GM18508 (cell line): ENCODE data around the gene CAVIN2.

Experiments used
- ATAC-seq: cut with Tn5 transposase; IDR thresholded peaks from one replicate; pipeline ENCODE4 v1.9.1; 2021; ENCODE audit warnings: moderate number of reproducible peaks; ENCODE audit not compliant: insufficient read depth, unreplicated experiment

The CAVIN2 gene

DNA sequence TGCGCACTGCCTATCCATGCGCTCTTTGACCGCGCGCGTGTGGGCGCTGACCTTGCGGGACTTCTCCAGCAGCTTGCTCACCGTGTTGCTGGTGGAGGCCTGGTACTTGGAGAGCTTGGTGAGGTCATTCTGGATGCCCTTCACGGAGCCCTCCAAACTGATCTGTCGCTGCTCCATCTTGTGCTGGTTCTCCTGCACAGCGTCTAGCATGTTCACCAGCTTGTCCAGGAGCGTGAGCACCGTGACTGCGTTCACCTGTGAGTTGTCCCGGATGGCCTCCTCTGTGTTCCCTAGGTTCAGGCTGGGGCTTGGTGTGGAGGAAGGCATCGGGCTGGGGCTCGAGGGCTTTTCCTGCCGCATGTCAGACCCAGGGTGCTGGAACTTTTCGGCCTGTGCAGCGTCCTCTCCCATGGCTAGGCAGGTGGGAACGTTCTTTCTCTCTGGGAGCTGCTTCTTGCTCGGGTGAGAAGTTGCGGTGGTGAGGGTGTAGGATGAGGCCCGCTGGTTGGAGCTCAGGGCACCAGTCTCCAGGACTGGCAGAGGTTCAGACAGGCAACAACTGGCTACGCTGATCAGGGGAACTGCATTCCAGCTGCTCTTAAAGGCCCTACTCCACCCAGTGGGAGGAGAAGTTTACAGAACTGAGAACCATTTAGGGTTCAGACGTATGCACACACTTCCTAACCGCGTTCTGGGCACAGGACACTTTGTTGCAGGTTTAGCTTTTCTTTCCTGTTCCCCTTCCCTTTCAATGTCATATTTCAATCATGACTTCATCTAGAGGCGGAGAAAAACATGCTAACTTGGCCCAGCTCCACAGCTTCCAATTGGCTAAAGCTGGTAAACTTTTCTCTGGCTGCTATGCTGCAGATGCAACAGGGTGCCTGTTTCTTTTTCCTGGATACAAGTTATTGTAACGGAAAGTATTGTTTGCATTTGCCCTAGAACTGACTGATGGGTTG is at the start of gene CAVIN2:
Gene CAVIN2, minus strand, starts transcription at position 574 of the 962 bp plus-strand sequence. Its CDS starts 163 bp downstream, at position 411.
- ATAC-seq, result no peak

GRCh38 chr2:191895743-191896142 is 48.9 kb upstream of the CAVIN2 start:
- ATAC-seq, result no peak

DNA sequence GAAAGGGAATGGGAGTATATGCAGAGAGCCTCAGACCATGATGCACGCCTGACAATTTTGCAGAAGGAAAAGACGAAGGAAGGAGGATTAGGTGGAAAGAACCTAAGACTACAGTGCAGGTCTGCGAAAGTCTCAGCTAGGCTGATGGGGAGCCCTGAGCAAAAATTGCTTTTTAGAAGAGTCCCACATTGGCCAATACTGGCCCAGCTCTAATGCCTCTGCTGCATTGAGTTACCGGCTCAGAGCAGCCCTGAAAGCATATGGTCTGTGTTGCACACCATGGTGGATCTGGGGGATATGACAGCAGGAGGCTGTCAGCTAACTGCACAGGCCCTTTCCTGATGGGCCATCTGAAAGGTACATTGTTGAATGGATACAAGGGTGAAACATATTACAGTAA is 48.3 kb upstream of the CAVIN2 start:
- ATAC-seq, result no peak

GRCh38 chr2:191894681-191895147 is 47.8 kb upstream of the CAVIN2 start:
- ATAC-seq, result peak; percentile 64

- ATAC-seq, result no peak
Observed at GRCh38 chr2:191892391-191892790, 45.5 kb upstream of the CAVIN2 start.

GRCh38 chr2:191891656-191892055 is 44.8 kb upstream of the CAVIN2 start:
- no peak for ATAC-seq

DNA sequence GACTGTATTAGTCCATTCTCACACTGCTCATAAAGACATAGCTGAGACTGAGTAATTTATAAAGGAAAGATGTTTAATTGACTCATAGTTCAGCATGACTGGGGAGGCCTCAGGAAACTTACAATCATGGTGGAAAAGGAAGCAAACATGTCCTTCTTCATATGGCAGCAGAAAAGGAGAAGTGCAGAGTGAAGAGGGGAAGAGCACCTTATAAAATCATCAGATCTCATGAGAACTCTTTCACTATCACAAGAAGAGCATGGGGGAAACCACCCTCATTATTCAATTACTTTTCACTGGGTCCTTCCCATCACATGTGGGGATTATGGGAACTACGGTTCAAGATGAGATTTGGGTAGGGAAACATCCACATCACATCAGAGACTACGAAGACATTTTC is 43.0 kb upstream of the CAVIN2 start:
- ATAC-seq, result no peak

DNA sequence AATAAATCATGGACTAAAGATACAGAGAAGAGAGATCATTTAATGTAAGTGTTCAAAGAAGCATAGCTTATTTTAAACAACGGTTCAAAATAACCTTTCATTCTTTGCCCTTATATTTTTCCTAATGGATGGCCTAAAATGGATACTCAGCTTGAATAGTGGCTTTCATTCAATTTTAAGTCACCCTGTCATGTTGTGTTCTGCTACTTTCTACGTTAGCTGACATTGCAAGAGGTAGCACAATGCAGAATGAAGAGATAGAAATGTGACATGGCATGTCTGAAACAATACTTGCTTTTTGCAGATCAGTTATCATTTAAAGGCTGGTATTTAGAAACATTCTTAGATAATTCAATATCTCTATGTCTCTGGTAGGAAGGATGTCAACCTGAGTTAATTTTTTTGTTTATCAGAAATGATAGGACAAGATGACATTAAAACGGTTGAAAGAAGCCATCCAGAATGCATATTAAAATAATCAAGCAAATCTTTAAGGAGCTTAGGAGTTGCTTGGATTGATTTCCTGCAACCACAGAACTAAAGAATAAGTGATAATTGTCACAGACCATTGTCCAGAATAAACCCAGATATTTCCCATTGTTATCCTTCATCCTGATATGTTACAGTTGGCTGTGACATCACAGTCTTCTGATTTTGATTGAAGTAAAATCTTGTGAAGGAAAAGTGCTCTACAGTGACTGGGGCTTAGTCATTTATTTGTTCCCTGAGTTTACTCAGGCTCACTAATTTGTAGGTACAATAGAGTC is 41.7 kb upstream of the CAVIN2 start:
- no peak for ATAC-seq

DNA sequence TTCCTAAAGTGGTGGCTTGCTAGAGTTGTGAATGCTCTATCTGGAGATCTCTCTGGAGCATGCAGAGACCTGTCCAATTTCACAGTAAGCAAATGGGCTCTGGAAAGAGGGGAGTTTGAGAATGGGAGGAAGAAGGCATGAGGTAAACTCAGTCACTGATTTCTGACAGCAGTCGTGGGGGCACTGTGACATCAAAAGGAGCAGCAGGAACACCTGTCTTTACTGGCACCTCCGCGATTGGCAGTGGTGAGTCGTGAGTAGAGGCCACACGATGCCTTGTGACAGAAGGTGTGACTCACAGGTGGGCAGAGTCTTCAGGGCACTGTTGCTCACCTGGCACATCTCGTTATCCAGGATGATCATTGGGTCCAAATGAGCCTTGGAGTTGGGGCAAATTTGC is 38.8 kb upstream of the CAVIN2 start:
- no peak for ATAC-seq

- no peak for ATAC-seq
Observed at GRCh38 chr2:191885098-191885497, 38.2 kb upstream of the CAVIN2 start.

DNA sequence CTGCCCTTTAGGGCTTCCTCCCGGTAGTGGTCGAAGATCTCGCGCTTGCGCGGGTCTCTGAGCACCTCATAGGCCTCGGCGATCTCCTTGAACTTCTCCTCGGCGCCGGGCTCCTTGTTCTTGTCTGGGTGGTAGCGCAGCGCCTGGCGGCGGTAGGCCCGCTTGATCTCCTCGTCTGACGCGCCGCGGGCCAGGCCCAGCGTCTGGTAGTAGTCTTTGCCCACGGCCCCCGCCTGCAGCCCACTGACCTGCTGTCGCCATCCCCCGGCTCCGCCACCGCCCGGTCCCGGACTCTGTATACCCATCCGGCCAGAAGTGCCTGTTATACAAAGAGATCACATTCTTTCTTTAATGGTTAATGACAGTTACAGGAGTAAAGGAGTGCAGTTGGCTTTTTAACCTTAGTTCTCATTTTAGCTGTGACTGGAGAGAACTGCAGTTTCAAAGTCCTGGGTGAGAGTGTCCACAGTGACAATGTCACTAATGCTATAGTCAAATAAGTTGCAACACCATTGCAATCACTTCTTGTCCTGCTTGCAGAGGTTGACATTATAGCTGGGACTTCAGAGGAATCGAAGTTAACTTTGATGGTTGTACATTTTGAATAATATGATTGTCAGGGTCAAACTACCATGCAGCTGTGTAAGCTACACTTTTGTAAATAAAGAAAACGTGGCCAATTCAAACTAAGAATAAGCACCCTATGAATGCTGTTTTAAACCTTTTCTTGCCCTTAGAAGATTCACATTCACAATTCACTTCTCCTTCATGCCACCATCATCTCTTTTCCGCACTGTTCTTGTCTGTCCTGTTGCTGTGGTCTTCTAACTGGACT is 35.3 kb upstream of the CAVIN2 start:
- no peak for ATAC-seq

GRCh38 chr2:191878548-191879279 is 31.8 kb upstream of the CAVIN2 start:
- no peak for ATAC-seq

DNA sequence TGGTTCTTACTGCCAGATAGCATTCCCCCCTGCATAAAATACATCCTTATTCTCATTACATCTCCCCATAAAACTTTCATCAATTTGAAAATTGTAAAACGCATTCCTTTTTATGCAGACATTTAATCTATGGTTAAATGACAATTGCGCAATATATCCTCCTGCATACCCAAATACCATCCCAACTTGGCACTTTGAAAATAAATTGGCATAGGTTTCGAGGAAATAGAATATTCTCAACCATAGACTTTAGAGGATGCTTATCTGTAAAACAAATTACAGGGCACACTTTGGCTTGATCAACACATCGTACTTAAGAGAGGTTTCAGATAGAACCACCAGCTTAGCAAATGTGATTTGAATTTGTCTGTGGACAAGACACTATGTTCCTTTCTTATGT is 31.0 kb upstream of the CAVIN2 start:
- no peak for ATAC-seq

- no peak for ATAC-seq
Observed at GRCh38 chr2:191875859-191876258, 29.0 kb upstream of the CAVIN2 start.

DNA sequence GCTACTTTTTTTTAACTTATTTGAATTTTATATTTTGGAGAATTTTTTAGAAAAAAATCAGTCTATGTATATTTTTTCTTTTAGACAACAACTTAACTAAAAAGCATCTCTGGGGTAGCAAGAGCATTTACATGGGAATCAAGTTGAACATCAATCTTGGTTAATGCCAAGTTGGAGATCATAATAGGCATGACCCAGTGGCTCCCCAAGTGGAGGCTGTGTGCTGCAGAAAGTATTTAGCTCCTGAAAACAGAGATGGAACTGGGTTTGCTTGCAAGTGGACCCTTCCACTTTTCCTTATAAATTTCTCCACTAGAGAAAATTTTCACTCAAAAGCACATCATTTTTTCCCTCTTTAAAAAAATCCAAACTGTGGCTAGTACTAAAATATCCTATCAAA is 23.9 kb upstream of the CAVIN2 start:
- ATAC-seq, result no peak

DNA sequence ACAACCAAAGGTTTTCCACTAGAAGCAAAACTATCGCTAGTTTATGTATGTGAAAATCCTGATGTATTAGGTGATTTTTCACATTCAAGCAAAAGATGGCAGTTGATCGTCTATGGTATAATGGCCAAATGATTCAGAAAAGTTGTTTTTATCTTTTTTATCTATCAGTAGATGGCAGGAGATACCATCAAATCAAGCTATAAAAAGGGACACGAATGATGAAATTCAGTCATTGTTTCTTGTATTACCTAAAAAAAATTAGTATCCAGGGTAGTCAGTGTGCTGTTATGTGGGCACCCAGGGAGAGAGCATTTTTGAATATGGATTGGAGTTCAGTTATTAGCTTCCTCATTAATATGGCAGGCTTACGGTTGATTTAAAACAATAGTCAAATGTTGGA is 22.9 kb upstream of the CAVIN2 start:
- no peak for ATAC-seq

DNA sequence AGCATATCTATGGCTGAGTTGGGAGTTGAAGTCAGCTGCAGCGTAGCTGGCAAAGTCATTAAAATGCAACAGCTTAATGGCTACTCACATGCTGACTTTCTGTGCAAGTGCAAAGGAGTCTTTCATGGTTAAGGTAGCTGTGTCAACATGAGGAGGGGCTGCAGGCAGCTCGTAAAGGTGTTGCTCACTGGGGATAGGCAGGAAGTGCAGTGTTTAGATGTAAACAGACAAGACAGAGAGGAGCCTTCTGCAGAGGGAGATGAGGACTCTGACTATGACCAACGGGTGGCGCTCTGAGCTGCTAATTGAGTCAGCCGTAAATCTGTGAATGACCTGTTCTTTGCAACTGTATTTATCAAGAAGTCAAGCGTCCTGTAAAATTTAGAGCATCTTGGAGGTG is 22.3 kb upstream of the CAVIN2 start:
- ATAC-seq, result no peak

GRCh38 chr2:191867507-191867847 is 20.6 kb upstream of the CAVIN2 start:
- ATAC-seq, result no peak

DNA sequence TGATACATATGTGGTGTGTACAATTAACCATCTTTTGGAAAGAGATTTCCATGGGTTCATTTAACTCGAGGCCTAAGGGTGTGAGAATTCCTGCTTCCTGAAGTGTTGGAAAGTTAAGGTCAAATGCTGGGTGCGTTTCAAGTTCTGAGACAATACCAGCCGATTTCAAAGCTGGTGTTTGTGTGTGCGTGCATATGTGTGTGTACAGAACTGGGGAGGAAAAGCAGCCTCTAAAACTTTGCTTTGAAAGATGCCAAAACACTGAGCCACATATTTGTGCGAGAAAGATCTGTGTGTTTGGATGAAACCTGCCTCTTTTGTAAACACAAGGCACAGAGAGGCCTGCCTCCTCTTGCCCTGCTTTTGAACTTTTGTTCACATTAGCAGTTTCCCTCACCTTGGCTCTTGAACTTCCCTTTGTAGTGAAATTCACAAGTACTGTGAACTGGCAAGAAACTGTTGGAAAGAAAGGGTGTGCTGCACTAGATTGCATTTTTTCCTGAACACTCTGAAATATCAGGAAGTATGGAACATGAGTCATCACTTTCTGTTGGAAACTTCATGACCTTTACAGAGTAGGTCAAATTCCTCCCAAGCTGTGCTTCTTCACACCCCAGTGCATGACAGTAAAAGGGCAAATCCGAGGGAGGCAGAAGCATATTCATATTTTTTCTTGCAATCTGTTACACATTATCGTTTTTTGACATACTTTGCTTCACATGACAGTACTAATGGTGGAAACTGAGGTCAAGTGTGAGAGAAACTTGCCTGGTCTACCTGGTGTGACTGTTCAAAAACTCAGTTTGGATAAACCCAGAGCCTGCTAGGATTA is 20.0 kb upstream of the CAVIN2 start:
- no peak for ATAC-seq
